A673 (cell line): ENCODE results near the gene CUTC.

Experiments
- CTCF ChIP-seq: fragments of 300-800, 200-600 bp; sonication (generic); conservative IDR thresholded peaks from 2 replicates; pipeline ENCODE4 v1.5.1; 2017; ENCODE audit warnings: low read depth, mild to moderate bottlenecking, antibody characterized with exemption, low read length, moderate library complexity, mixed read lengths
- EZH2 ChIP-seq: fragments of 200-600 bp; sonication (generic); IDR thresholded peaks from 2 replicates; pipeline ENCODE4 v1.6.1; 2017; ENCODE audit warnings: borderline replicate concordance, low read depth, mild to moderate bottlenecking, mixed read lengths, antibody characterized with exemption, low read length; ENCODE audit not compliant: poor library complexity, severe bottlenecking

GRCh38 chr10:99777918-99778714 is 46.1 kb downstream of the CUTC start:
- no peak for TF ChIP-seq CTCF
- TF ChIP-seq EZH2: no peak
